Parathyroid adenoma (tissue), 2 donors: ENCODE measurements around the gene DLG2.

Experiments used
- H2AFZ ChIP-seq: fragments of 300-600 bp; sonication (generic); one replicate; pipeline ENCODE4 v1.7.0; 2017; ENCODE audit warnings: antibody characterized with exemption, mild to moderate bottlenecking
- H3K27ac ChIP-seq: fragments of 300-600 bp; sonication (generic); one replicate; pipeline ENCODE4 v1.7.0; 2017
- H3K27me3 ChIP-seq: fragments of 300-600 bp; sonication (generic); one replicate; pipeline ENCODE4 v1.7.0; 2017; ENCODE audit warnings: low read length; ENCODE audit not compliant: control insufficient read depth, insufficient read depth
- H3K36me3 ChIP-seq: fragments of 300-600 bp; sonication (generic); one replicate; pipeline ENCODE4 v1.7.0; 2017; ENCODE audit warnings: low read length; ENCODE audit not compliant: control insufficient read depth, insufficient read depth
- H3K4me1 ChIP-seq: fragments of 300-600 bp; sonication (generic); one replicate; pipeline ENCODE4 v1.7.0; 2017; ENCODE audit warnings: control low read depth
- H3K4me2 ChIP-seq: fragments of 300-600 bp; sonication (generic); one replicate; pipeline ENCODE4 v1.7.0; 2017; ENCODE audit warnings: low read length
- H3K4me3 ChIP-seq: fragments of 300-600 bp; sonication (generic); one replicate; pipeline ENCODE4 v1.7.0; 2017; ENCODE audit warnings: low read depth, low read length
- H3K79me2 ChIP-seq: fragments of 300-600 bp; sonication (generic); one replicate; pipeline ENCODE4 v1.7.0; 2017; ENCODE audit warnings: control low read depth
- H3K9ac ChIP-seq: fragments of 300-600 bp; sonication (generic); one replicate; pipeline ENCODE4 v1.7.0; 2017; ENCODE audit warnings: mild to moderate bottlenecking
- H3K9me3 ChIP-seq: fragments of 300-600 bp; sonication (generic); one replicate; pipeline ENCODE4 v1.7.0; 2017; ENCODE audit warnings: low read length; ENCODE audit not compliant: control insufficient read depth
- TF ChIP-seq, protein P1 (sequence below): fragments of 300-600 bp; sonication (generic); IDR thresholded peaks from one replicate; pipeline ENCODE4 v1.7.0; 2017; ENCODE audit warnings: antibody characterized with exemption, mild to moderate bottlenecking
- donor health status: primary hyperparathyroidism.

Gene DLG2

DNA sequence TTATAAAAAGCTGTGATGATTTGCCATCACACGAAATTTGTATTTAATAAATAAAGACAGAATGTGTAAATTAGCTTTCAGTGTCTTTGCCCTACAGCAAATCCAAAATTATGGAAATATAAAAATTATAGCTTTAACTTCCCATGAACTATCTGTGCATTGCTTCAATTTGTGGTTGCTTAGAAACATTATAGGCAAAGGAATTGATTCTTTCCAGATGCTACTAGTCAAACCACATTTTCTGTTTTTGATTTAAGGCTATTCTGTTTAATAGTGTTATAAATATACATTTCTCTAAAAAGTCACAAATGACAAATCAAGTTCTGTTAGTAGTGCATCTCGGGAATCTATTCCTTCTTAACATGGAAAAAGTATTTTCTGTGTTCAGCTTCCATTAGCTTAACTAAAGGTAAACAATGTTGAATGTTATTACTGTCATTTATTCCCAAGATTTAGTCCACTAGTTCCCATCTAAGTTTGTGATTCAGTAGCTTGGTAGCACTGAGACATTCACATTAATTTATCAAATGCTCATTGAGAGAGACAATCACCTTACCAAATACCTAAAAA is 1254.7 kb downstream of the DLG2 start:
- no peaks in the 10 kb centered on the region for H3K36me3 ChIP-seq
- H3K27ac ChIP-seq: no peak overlapping the region
- H3K4me3 ChIP-seq: no peak overlapping the region
- no peaks in the 10 kb centered on the region for H3K4me1 ChIP-seq
- TF ChIP-seq, protein P1, sequence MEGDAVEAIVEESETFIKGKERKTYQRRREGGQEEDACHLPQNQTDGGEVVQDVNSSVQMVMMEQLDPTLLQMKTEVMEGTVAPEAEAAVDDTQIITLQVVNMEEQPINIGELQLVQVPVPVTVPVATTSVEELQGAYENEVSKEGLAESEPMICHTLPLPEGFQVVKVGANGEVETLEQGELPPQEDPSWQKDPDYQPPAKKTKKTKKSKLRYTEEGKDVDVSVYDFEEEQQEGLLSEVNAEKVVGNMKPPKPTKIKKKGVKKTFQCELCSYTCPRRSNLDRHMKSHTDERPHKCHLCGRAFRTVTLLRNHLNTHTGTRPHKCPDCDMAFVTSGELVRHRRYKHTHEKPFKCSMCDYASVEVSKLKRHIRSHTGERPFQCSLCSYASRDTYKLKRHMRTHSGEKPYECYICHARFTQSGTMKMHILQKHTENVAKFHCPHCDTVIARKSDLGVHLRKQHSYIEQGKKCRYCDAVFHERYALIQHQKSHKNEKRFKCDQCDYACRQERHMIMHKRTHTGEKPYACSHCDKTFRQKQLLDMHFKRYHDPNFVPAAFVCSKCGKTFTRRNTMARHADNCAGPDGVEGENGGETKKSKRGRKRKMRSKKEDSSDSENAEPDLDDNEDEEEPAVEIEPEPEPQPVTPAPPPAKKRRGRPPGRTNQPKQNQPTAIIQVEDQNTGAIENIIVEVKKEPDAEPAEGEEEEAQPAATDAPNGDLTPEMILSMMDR: no peak
- no peaks in the 10 kb centered on the region for H3K27me3 ChIP-seq
- peak overlapping the region; percentile 6 for H2AFZ ChIP-seq
- no peak overlapping the region for H3K4me2 ChIP-seq
- no peaks in the 10 kb centered on the region for H3K9me3 ChIP-seq
- H3K9ac ChIP-seq: no peak overlapping the region
- H3K79me2 ChIP-seq: no peaks in the 10 kb centered on the region

DNA sequence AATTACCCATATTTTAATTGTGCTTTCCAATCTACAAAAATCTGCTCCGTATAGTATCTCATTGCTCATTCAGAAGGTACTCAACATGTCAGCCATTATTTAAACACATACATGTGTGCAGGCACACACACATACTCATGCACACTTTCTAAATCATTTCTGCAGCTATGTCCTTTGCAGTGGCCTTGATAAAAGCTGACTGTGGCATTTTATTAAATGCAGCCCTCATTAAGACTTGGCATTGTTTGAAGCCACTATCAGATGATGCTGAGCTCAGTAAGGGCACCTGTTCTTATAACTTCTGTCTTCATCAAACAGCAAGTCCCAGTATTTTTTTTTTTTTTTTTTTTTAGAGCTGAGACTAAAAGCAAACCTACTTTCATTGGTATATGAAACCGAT is 1269.1 kb downstream of the DLG2 start:
- Histone ChIP-seq H3K36me3 (no peaks in the 10 kb centered on the region), H2AFZ (no peak overlapping the region)
- TF ChIP-seq, protein P1: no peak

DNA sequence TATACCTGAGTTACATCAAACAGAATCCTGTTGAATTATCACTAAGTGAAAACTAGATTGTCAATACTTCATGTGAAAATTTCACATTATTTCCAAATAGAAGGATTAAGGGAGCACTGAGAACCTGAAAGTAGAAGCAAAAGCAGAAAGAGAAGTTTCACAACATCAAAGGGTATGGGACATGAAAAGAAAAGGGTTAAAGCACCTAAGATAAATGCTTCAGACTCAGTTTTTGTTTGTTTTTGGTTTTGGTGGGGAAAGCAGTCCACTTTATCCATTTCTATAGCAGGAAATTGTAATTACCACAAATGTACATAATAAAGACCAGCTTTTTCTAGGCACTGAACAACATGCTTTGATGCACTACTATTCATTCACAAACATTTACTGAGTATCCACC is 1271.2 kb downstream of the DLG2 start:
- Histone ChIP-seq H3K36me3 (no peaks in the 10 kb centered on the region), H3K4me3 (no peak overlapping the region), H3K4me1 (peaks cover 11% of the 10 kb centered on the region), H3K79me2 (no peaks in the 10 kb centered on the region), H3K9me3 (no peaks in the 10 kb centered on the region), H3K4me2 (no peak overlapping the region), H3K27me3 (no peaks in the 10 kb centered on the region), H3K9ac (no peak overlapping the region), H2AFZ (no peak overlapping the region), H3K27ac (no peak overlapping the region)
- TF ChIP-seq, protein P1: no peak

More for the DNA sequence above, 1269.1 kb downstream of the DLG2 start:
- no peaks in the 10 kb centered on the region for H3K79me2 ChIP-seq
- H3K4me1 ChIP-seq: peaks cover 11% of the 10 kb centered on the region
- no peaks in the 10 kb centered on the region for H3K27me3 ChIP-seq
- H3K9ac ChIP-seq: no peak overlapping the region
- no peak overlapping the region for H3K4me3 ChIP-seq
- H3K27ac ChIP-seq: peak overlapping the region; percentile 84
- H3K9me3 ChIP-seq: no peaks in the 10 kb centered on the region
- H3K4me2 ChIP-seq: no peak overlapping the region

DNA sequence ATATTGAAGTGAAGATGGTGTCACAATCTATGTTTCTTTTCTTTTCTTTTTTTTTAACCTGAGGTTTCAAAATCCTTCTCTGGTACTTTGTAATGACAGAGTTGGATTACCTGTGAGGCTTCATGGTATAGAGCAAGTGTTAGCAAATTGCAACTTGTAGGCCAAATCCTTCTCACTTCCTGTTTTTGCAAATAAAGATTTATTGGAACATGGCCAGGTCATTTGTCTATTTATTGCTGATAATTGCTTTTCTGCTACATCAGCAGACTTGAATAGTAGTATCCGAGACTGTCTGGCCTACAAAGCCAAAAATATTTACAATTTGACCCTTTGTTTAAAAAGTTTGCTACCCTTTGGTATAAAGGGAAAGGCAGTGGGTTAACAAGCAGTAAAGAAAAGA is 1281.5 kb downstream of the DLG2 start:
- Histone ChIP-seq H3K4me2 (no peak overlapping the region), H3K9me3 (no peaks in the 10 kb centered on the region), H3K27me3 (no peaks in the 10 kb centered on the region), H3K27ac (peak overlapping the region; percentile 81), H3K79me2 (no peaks in the 10 kb centered on the region), H3K36me3 (no peaks in the 10 kb centered on the region), H3K4me3 (no peak overlapping the region), H3K4me1 (peaks cover 30% of the 10 kb centered on the region), H3K9ac (no peak overlapping the region), H2AFZ (no peak overlapping the region)
- TF ChIP-seq, protein P1: no peak

DNA sequence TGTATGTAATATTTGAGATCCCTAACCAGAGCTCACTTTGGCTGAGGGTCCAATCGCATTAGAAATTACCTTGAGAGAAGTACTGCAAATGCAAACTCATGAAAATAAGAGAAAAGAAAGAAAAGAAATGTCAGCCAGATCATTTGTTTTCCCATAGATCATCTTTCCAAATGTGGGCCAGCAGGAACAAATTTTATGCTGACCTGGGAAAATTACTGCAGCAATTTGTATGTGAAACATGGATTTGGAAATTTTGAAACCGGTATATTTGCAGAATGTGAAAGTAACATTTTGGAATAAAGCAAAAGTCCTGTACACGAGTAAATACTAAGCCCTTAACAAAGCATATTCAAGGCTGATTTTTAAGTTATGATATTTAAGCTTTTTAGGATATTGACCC is 1282.1 kb downstream of the DLG2 start:
- Histone ChIP-seq H3K9ac (no peak overlapping the region), H2AFZ (no peak overlapping the region), H3K4me2 (no peak overlapping the region), H3K27ac (peak overlapping the region; percentile 81), H3K4me3 (no peak overlapping the region), H3K9me3 (no peaks in the 10 kb centered on the region), H3K4me1 (peaks cover 32% of the 10 kb centered on the region), H3K27me3 (no peaks in the 10 kb centered on the region), H3K79me2 (no peaks in the 10 kb centered on the region), H3K36me3 (no peaks in the 10 kb centered on the region)
- TF ChIP-seq, protein P1: no peak
